Parathyroid adenoma (tissue), 2 donors: Measurements from ENCODE around the gene ADAMTSL1.
A peak's percentile ranks its signal among the peaks of the same experiment; 100 is the strongest.

ENCODE experiments used
- H2AFZ ChIP-seq: fragments of 300-600 bp; sonication (generic); one replicate; pipeline ENCODE4 v1.7.0; 2017; ENCODE audit warnings: antibody characterized with exemption, mild to moderate bottlenecking
- H3K27ac ChIP-seq: fragments of 300-600 bp; sonication (generic); one replicate; pipeline ENCODE4 v1.7.0; 2017
- H3K27me3 ChIP-seq: fragments of 300-600 bp; sonication (generic); one replicate; pipeline ENCODE4 v1.7.0; 2017; ENCODE audit warnings: low read length; ENCODE audit not compliant: control insufficient read depth, insufficient read depth
- H3K36me3 ChIP-seq: fragments of 300-600 bp; sonication (generic); one replicate; pipeline ENCODE4 v1.7.0; 2017; ENCODE audit warnings: low read length; ENCODE audit not compliant: control insufficient read depth, insufficient read depth
- H3K4me1 ChIP-seq: fragments of 300-600 bp; sonication (generic); one replicate; pipeline ENCODE4 v1.7.0; 2017; ENCODE audit warnings: control low read depth
- H3K4me2 ChIP-seq: fragments of 300-600 bp; sonication (generic); one replicate; pipeline ENCODE4 v1.7.0; 2017; ENCODE audit warnings: low read length
- H3K4me3 ChIP-seq: fragments of 300-600 bp; sonication (generic); one replicate; pipeline ENCODE4 v1.7.0; 2017; ENCODE audit warnings: low read depth, low read length
- H3K79me2 ChIP-seq: fragments of 300-600 bp; sonication (generic); one replicate; pipeline ENCODE4 v1.7.0; 2017; ENCODE audit warnings: control low read depth
- H3K9ac ChIP-seq: fragments of 300-600 bp; sonication (generic); one replicate; pipeline ENCODE4 v1.7.0; 2017; ENCODE audit warnings: mild to moderate bottlenecking
- H3K9me3 ChIP-seq: fragments of 300-600 bp; sonication (generic); one replicate; pipeline ENCODE4 v1.7.0; 2017; ENCODE audit warnings: low read length; ENCODE audit not compliant: control insufficient read depth
- TF ChIP-seq, protein P1 (sequence below): fragments of 300-600 bp; sonication (generic); IDR thresholded peaks from one replicate; pipeline ENCODE4 v1.7.0; 2017; ENCODE audit warnings: antibody characterized with exemption, mild to moderate bottlenecking
- donor health status: primary hyperparathyroidism.

ADAMTSL1 gene

DNA sequence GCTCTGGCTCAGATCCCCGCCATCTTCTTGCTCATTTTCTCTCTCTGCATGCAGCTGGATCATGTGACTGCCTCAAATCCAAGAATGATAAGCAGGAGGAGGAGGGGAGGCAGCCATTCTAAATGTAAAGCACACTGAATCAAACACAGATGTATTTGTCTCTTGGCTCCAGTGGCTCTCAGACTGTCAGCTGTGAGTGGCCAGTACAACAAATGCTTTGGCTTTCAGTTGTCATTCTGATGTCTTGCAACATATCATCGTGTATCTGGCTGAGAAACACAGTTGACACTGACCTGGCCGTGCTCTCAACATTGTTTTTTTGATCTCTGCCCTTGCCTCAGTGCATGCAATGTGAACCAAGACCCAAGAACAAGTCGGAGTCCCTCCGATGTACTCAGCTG, 233.1 kb downstream of the ADAMTSL1 start:
- Histone ChIP-seq H3K9ac (no peak overlapping the region), H2AFZ (peak overlapping the region; percentile 62), H3K79me2 (no peaks in the 10 kb centered on the region), H3K4me1 (peaks cover 10% of the 10 kb centered on the region), H3K4me2 (no peak overlapping the region), H3K9me3 (no peaks in the 10 kb centered on the region), H3K4me3 (no peak overlapping the region), H3K36me3 (no peaks in the 10 kb centered on the region), H3K27ac (peak overlapping the region; percentile 62), H3K27me3 (no peaks in the 10 kb centered on the region)
- TF ChIP-seq, protein P1, sequence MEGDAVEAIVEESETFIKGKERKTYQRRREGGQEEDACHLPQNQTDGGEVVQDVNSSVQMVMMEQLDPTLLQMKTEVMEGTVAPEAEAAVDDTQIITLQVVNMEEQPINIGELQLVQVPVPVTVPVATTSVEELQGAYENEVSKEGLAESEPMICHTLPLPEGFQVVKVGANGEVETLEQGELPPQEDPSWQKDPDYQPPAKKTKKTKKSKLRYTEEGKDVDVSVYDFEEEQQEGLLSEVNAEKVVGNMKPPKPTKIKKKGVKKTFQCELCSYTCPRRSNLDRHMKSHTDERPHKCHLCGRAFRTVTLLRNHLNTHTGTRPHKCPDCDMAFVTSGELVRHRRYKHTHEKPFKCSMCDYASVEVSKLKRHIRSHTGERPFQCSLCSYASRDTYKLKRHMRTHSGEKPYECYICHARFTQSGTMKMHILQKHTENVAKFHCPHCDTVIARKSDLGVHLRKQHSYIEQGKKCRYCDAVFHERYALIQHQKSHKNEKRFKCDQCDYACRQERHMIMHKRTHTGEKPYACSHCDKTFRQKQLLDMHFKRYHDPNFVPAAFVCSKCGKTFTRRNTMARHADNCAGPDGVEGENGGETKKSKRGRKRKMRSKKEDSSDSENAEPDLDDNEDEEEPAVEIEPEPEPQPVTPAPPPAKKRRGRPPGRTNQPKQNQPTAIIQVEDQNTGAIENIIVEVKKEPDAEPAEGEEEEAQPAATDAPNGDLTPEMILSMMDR, result no peak

DNA sequence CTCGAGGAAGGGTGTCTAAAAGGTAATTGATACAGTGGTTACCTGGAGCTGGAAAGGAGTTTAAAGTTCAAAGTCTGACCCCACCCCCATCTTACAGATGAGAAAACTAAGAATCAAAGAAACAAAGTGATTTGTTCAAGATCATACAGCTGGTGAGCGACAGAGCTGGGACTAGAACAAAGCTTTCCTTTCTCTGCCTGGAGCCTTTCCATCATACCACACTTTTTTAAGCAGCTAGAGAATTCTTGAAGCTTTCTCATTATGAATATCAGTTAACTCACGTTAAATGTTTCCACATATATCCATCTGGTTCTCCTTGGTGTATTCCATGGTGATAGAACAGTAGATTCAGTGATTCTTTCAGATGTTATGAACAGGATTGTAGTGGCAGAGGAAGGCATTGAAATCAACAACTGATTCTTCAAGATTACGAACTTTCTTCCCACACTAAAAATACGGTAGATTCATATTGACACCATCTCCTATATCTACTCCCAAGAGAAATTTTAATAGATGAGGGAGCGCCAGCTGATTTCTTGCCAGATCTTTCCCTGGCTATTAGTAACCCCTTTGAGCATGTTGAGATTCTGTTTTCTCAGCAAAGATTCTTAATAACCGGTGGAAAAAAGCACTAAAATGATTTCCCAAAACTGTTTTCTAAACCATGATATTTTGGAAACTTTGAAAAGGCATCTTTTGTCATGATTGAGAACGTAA, 233.7 kb downstream of the ADAMTSL1 start:
- no peaks in the 10 kb centered on the region for H3K27me3 ChIP-seq
- H3K4me1 ChIP-seq, result peaks cover 10% of the 10 kb centered on the region
- H3K79me2 ChIP-seq, result no peaks in the 10 kb centered on the region
- TF ChIP-seq, protein P1, result no peak
- no peaks in the 10 kb centered on the region for H3K9me3 ChIP-seq
- H3K27ac ChIP-seq, result peak overlapping the region; percentile 62
- H2AFZ ChIP-seq, result peak overlapping the region; percentile 62
- no peak overlapping the region for H3K4me2 ChIP-seq
- no peak overlapping the region for H3K9ac ChIP-seq
- no peaks in the 10 kb centered on the region for H3K36me3 ChIP-seq
- no peak overlapping the region for H3K4me3 ChIP-seq

- Histone ChIP-seq H3K4me3 (no peak overlapping the region), H3K4me2 (no peak overlapping the region), H3K9ac (no peak overlapping the region), H3K9me3 (no peaks in the 10 kb centered on the region), H3K27ac (peak overlapping the region; percentile 53), H3K4me1 (peaks cover 10% of the 10 kb centered on the region), H3K36me3 (no peaks in the 10 kb centered on the region), H2AFZ (peak overlapping the region; percentile 14), H3K79me2 (no peaks in the 10 kb centered on the region), H3K27me3 (no peaks in the 10 kb centered on the region)
- TF ChIP-seq, protein P1, result no peak
Measured at GRCh38 chr9:18708429-18708828, 234.5 kb downstream of the ADAMTSL1 start.

DNA sequence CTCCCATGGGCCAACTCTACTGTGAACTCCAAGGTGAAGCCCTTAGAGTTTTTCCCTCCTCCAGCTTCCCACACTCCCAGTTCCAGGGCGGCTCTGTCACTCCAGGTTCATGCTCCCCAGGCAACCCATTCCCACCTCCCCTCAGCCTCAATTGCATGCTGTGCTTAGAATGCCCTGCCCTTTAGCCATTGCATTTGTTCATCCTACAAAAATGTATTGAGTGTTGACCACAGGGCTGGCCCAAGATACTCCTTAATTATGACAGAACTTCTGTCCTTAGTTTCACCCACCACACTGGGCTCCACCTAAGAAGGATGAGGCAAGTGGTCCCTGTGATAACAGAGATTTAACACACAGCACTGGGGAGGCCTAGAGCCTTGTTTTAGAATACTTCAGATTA, 236.1 kb downstream of the ADAMTSL1 start:
- H3K27ac ChIP-seq, result no peak overlapping the region
- H2AFZ ChIP-seq, result no peak overlapping the region
- H3K9ac ChIP-seq, result no peak overlapping the region
- TF ChIP-seq, protein P1, result no peak
- no peaks in the 10 kb centered on the region for H3K27me3 ChIP-seq
- H3K4me2 ChIP-seq, result no peak overlapping the region
- H3K4me3 ChIP-seq, result no peak overlapping the region
- H3K4me1 ChIP-seq, result peaks cover 10% of the 10 kb centered on the region
- no peaks in the 10 kb centered on the region for H3K9me3 ChIP-seq
- no peaks in the 10 kb centered on the region for H3K79me2 ChIP-seq
- no peaks in the 10 kb centered on the region for H3K36me3 ChIP-seq

GRCh38 chr9:18717759-18718158, 243.8 kb downstream of the ADAMTSL1 start:
- no peak overlapping the region for H3K4me3 ChIP-seq
- peaks cover 10% of the 10 kb centered on the region for H3K4me1 ChIP-seq
- H3K27ac ChIP-seq, result no peak overlapping the region
- H3K9ac ChIP-seq, result no peak overlapping the region
- H3K9me3 ChIP-seq, result no peaks in the 10 kb centered on the region
- no peaks in the 10 kb centered on the region for H3K27me3 ChIP-seq
- TF ChIP-seq, protein P1, result no peak
- H3K79me2 ChIP-seq, result no peaks in the 10 kb centered on the region
- H2AFZ ChIP-seq, result no peak overlapping the region
- no peak overlapping the region for H3K4me2 ChIP-seq
- no peaks in the 10 kb centered on the region for H3K36me3 ChIP-seq
